ENCODE measurements around the gene COL6A1. TPM values are rescaled to one million over a fixed set of nuclear protein-coding genes. Genes with fewer than 3 reads are reported as not detected.

COL6A1 gene
- total RNA-seq, 1 donor from 2014 or later: 17.8 TPM

DNA sequence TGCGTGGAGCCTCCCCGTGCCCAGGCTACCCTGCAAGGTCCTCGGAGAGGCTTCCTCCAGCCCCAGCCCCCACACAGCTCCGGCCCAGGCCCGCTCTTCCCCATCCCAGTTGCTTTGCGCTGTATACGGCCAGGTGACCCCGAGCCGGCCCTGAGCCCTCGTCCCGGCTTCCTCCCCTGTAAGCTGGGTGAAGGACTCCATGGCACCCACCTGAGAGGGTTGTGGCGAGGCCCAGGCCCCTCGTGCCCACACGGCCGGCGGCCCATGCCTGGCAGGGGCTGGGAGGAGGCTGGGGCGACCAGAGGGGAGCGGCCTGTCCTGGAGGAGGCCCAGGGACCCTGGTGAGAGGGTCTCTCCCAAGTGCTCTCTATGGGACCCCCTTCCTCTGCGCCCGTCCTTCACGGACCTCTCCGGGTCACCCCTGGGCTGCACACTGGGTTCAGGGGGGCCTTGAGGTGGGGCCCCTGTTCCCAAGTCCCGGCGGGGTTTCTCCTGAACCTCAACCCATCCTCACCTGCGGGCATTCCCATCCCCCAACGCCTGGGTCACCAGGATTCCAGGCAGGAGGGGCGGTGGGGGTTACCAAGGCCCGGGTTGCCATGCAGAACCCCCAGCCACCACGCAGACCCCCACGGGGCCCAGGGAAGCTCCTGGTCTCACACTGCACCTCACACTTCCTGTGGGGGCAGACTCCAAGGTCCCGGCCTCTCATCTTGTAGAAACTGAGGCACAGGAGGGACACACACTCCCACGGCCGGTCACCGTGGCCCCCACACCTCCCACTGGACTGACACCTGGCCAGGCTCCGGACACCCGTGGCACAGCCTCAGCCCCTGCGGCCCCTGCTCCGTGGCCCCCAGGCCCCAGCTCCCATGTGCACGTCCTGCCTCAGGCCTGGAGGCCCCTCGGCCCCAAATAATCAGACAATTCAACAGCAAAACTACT, 25.2 kb downstream of the COL6A1 start:
- peak; percentile 7 for ATAC-seq

DNA sequence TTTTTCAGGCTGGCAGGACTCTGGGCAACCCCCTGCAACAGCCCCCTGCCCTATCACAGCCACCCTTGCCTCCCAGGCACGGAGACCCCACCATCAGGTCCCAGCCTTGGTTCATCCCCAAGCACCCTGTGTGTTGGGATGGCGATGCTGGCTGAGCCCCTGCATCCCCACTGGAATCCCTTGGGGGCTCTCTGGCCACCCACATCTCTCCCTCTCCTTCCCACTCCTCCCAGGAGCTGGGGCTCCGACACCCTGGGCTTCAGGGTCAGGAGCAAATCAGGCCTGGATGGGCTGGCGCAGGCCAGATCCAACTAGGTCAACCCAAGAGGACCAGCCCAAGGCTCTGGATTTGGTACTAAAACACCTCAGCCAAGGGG, 25.9 kb downstream of the COL6A1 start:
- no peak for ATAC-seq

DNA sequence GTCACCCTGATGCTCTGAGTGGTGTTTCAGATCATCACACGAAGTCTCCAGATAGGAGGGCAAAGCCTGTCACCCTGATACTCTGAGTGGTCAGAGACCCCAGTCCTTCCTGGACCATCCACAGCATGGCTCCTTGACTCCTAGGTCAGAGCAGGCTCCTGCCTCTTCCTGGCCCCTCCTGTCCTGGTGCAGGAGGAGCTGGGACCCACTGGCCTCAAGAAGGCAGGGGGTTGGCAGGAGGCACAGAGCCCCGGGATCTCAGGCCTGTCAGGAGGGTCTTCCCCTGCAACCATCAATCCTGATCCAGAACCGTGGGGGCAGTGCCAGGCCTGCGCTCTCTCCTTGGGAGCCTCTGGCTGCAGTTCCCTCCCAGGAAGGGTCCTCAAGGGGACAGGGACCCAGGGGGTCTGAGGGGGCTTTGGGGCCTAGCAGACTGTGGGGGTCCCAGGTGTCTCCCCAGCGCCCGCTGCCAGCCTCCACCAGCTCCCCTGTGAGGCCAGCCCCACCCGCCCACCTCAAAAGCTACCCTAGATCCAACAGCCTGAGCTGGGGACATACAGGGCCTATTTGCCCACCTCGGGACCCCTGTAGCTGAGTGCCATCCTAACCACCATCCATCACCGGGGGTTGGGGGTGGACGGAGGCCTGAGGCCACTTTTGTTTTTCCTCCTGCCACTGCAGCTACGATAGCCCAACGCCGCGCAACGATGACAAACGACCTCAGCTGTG, 27.5 kb downstream of the COL6A1 start:
- ATAC-seq: no peak

DNA sequence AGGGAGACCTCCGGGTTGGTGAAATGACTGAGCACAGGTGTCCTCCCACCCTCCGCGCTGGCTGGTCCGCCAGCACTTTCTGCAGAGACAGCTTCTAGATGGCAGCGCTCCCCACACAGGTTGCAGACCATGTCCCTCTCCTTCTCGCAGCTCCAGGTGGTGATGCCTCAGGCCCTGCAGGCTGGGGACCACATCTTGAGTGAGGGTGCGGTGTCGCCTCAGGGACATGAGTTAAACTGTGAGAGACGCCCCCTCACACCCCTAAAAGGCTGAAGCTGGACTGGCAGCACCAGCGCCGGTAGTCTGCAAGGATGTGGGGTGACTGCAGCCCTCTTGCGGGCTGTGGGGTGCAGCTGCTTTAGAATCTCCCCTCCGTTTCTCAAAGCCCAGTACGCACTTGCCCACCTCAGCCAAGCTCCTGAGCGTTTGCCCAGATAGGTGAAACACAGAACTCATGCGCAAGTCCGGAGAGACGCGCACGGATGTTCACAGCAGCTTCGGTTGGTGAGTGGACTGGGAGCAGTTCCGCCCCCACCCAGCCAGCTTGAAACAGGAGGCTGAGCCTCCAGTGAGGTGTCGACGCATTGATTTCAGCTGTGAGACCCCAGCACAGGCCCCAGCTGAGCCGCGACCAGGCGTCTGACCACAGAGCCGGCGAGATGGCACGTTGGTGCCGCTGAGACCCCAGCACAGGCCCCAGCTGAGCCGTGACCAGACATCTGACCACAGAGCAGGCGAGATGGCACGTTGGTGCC, 28.6 kb downstream of the COL6A1 start:
- ATAC-seq: no peak

DNA sequence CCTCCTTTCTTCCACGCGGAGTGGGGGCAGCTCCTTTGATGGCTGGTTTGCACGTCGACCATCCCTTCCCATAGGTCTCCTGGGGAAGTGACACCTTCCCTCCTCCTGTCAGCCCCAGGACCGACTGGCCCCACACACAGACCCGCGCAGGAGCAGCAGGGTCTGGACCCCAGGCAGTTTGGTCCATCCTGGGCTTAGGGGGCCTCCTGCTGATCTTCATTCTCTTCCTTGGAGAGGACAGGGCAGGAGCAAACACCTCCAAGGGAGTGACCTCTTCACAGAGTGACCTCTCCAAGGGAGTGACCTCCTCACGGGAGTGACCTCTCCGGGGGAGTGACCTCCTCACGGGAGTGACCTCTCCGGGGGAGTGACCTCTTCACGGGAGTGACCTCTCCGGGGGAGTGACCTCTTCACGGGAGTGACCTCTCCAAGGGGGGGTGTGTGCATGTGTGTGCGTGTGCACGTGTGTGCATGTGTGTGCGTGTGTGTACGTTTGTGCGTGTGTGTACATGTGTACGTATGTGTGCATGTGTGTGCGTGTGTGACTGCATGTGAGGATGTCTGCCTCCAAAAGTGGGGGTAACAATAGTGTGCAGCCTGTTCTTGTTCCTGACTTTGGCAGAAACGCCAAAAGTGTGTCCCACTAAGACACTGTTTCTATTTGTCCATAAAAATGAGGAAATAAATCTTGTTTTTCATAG, 29.8 kb downstream of the COL6A1 start:
- ATAC-seq: no peak

DNA sequence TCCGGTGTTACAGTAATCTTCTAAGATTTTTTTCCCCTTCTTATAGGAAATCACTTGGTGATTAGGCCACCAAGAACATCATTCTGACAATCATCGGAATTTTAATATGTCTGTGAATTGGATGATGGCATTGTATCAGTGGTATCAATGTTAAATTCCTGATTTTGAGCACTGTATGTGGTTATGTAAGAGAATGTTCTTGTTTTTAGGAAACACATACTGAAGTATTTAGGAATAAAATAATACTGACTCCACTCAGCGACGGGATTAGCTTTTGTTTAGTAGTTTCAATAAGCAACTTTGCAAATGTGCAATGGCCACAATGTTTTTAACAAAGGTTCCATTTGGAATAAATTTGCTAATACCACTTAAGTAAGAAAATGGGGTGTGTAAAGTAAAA, 30.6 kb downstream of the COL6A1 start:
- ATAC-seq: no peak

DNA sequence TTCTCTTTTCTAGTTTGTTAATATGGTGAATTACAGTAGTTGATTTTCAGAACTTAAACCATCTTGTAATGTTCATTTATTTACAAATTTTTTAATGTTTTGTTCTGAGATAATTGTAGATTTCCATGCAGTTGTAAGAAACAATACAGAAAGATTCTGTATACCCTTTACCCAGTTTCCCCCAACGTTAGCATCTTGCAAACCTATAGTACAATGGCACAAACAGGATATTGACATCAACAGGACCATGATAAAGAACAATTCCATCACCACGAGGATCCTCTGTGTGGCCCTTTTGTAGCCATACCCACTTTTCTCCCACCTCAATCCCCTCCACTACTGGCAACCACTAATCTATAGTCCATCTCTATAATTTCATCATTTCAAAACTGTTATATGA, 33.3 kb downstream of the COL6A1 start:
- no peak for ATAC-seq

DNA sequence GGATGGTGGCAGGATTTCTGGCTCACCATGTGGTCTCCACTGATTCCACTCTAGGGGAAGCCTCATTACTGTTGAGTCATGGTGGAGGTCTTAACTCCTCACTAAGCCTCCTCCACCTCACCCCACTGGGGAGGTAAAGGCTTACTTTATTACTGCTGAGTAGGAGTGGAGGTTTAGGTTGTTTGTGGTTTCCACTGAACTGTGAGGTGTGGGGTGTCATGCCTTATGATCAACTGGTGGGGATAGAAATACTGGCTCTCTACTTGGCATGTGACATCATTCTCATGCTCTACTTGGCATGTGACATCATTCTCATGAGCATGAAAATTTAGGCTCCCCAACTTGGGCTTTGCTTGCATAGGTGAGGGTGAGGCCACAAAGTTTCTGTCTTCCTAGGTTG, 35.6 kb downstream of the COL6A1 start:
- ATAC-seq: no peak

DNA sequence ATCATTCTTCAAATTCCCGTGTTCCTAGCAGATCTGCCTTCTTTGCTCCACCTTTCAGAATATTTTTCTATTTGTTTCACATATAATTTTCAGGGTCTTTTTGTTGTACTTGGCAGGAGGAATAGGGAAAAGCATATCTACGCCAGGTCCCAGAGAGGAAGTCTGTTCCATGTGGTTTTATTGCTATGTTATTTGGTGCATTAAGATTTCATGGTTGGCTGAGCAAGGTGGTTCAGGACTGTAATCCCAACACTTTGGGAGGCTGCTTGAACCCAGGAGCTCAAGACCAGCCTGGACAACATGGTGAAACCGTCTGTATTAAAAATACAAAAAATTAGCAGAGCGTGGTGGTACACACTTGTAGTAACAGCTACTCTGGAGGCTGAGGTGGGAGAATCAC, 36.1 kb downstream of the COL6A1 start:
- no peak for ATAC-seq

DNA sequence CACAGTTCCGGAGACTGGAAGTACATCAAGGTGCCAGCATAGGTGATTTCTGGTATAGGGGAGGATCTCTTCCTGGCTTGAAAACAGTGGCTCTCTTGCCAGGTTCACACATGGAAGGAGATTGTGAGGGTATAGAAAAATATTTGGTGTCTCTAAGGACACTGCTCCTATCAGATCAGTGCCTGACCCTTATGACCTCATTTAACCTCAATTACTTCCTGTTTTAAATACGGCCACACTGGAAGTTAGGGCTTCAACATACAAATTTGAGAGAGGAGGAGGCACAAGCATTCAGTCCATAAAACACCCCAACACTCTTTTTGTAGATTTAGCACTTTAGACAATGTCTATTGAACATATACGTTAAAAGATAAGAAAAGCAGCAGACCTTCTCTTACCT, 37.0 kb downstream of the COL6A1 start:
- no peak for ATAC-seq

DNA sequence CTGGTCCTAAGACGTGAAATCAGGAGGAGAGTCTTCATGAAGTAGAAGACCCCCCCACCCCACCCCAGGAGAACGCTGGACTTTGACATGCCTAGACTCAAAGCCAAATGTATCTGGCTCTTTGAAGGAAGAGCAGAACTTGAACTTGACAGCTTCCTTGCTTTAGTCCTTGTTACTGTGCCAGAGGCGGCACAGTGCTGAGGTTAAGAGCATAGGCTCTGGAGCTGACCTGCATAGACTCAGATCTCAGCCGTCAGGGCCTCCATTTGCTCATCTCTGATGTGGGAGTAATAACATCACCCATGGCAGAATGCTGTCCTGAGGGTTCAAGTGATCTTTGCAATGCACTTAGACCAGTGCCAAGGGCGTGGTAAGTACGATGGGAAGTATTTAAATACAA, 39.0 kb downstream of the COL6A1 start:
- no peak for ATAC-seq

DNA sequence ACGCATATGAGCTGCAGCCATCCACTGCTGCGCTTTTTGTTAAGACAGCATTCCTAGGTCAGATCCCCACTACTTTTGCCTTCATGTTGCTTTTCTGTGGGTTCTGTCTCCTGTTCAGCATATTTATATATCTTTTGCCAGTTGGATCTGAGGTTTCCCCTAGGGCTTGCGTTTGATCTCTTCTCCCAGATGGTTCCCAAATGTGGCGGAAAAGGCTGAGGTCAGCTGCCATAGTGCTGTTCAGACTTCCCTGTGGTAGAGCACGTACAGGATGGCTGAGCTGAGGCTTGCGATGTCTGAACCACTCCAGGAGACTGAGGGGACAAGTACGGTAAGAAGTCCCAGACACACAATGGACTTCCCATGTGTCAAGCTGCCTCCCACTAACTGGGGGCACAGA, 39.8 kb downstream of the COL6A1 start:
- no peak for ATAC-seq

DNA sequence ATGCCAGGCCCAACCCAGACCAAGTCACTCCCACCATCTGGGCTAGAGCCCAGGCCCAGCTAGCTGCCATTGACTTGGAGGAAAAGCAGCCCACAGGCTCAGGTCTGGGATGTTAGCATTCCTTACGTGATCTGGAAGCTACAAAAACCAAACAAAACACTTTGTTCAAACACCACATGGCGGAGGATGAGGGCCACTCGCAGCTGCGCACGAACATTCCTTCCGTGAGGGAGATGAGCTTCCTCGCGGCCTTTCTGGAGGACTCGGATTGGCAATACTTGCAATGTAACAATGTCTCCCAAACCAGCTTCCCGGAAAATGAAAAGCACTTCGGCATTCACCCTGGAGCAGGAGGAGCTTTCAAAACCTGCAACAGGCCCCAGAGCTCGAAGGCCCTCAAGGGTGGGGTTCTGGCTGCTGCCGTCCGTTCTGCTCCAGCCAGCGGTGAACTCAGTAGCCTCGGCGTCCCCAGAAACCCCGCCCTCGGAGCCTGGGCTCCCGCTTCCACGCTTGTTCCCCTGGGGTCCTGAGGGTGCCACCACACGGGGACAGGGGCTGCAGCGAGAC, 40.5 kb downstream of the COL6A1 start:
- no peak for ATAC-seq

DNA sequence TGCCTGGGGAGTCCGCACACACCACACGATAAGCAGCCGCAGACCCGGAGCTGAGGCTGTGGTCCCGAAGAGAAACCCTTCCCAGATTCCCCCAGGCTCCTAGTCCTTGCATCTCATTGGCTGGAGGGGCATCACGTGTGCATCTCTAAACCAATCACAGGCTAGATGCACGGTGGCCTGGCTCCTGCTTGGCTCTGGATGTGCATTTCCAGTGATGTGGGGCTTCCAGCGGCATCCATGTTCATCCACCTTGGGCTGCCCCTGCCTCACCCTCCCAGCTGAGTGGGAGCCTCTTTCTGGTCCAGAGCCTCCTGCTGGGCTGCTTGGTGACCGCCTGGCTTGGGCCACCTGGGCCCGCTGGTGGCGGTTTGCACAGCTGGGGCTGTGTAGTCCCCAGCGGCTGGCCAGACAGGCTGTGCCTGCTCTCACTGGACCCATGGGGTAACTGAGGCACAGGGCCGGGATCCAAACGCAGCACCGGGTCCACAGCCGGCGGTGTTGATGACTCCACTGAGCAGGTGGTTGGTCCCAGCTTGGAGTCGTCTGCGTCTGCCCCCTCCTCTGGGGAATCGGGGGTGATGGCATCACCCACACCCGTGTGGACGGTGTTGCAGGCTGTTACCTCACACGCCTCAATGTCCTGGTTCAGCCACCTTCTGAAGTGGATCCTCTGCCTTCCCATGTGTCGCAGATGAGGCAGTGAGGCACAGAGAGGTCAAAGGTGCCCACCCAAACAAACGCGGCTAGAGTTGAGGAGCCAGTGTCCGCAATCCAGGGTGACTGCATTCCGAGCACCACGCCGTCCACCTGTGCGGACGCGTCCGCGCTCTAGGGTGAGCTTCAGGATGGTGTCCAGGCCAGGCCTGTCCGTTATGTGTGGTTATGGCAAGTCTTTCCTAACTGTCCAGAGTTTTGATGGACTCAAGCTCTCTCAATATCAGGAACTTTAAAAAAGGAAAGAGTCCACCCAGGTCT, 41.3 kb downstream of the COL6A1 start:
- ATAC-seq: no peak

DNA sequence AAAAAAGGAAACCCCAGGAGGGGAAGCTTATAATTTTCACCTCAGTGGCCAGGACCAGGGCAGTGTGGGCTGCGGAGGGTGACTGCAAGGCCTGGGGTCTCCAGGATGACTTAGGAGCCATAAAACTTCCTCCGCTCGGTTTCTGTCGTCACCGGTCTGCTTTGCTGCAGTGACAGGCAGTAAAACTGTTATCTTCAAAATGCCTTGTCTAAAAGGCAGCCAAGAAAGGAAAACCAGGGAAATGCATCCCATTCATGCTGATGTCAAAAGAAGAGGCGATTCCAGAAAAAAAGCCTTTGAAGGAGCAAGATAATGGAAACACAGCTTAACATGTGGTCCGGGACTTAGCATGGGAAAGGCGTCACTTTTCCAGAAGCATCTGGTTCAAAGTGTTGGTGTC, 42.0 kb downstream of the COL6A1 start:
- ATAC-seq: no peak

DNA sequence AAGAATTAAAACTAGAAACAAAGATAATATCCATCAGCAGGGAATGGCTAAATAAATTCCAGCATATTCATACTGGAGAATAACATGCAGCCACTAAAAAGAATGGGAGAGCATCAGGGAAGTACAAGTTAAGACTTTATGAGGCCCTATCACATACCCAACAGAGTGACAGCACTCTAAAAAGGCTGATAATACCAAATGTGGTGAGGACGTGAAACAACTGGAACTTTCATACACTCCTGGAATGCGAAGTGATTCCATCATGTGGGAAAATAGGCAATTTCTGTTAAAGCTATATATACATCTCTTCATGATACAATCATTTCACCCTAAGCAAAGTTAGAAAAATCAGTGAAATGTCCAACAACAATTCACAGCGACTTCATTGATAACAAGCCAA, 42.6 kb downstream of the COL6A1 start:
- no peak for ATAC-seq

DNA sequence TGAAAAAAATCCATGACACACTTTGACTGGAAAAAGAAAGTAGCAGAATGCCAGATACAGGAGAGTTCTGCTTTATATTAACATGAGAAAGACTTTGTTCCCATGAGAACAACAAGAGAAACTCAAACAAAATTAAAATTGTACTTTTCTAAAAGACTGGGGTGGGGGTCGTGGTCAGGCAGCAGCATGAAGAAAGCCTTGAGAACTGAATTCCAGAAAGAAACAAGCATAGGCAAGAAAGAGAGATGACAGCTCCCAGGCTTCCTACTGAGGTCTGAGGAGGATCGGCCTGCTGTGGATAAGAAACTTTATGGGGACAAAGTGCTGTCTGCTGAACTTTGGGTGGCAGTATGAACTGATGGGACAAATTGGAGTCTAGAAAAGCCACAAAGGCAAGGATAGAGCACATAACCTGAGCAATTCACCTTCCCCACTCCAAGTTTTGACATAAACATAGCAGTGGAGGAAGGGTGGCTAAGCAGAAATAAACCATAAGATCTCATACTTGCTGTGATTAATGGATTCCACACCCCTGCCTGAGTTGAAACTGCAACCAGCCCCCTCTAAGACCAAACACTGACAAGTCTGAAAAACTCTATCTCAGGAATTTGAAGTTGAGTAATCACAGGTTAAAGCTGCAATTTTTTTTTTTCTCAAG, 43.7 kb downstream of the COL6A1 start:
- no peak for ATAC-seq

DNA sequence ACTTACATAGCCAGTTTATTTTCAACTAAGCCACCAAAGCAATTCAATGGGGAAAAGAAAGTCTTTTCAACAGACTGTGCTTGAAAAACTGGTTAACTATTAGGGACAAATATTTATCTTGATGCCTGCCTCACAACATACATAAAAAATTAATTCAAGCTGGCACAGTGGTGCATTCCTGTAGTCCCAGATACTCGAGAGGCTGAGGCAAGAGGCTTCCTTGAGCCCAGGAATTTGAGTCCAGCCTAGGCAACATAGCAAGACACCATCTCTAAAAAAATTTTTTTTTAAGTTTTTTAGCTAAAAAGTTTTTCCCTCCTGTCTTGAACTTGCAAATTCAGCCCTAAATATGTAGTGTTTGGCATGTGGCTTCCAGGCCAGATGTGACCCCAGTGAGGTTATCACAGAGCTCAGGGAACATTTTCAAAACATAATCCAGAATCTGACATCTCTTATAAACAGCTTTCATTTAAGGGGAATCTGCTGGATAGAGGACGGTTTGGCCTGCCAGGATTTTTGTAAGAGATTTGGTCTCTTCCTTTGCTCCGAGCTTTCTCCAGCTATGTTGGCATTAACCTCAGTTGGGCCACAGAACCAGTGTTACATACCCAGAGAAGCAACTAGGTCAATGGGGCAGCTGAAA, 46.4 kb downstream of the COL6A1 start:
- no peak for ATAC-seq

DNA sequence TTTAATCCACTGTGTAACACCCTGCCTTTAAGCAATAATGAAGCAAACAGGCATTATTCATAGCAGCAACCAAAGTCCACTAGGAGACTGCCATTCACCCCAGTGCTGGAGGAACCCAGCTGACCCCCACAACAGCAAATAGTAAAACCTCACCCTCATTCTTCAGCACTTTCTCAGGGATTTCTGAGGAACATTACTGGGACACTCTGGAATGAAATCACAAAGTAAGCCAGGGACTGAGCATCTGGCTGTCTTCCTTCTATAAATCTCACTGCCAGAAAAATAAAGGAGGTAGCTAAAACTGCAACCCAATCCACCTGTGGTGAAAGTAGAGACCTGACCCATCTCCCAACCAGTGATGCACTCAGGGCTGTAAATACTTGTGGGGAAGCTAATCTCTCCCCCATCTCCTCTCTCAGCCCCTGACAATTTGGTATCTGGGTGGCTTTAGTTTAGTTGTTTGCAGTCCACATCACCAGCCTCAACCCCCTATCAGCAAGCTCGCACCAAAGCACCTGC, 47.1 kb downstream of the COL6A1 start:
- no peak for ATAC-seq
